Right atrium auricular region (tissue), 2 donors: ENCODE measurements around the gene TNRC6C. TPM values are rescaled to one million over a fixed set of nuclear protein-coding genes. Genes with fewer than 3 reads are reported as not detected.
"Not testable (repeated sequence)": the region's sequence is repeated elsewhere in the genome, so short reads cannot be mapped to it uniquely, and the experiment has no call there.

Source experiments
- DNase-seq: peaks from one replicate; pipeline ENCODE4 v3.0.0-alpha.2; 2019; ENCODE audit warnings: low spot score
- H3K27ac ChIP-seq, 2 donors: fragments of 200-600 bp; sonication (generic); 1 replicate in 1 of 2; 2 replicates in 1 of 2; pipeline ENCODE4 v1.5.1; 2016 to 2019
- H3K27me3 ChIP-seq, 2 donors: fragments of 200-600 bp; sonication (generic); one replicate each; pipeline versions ENCODE4 v1.5.1 to v1.6.0; 2017 to 2019
- H3K36me3 ChIP-seq: fragments of 200-600 bp; sonication (generic); one replicate; pipeline ENCODE4 v1.5.1; 2016
- H3K4me1 ChIP-seq, 2 donors: fragments of 200-600 bp; sonication (generic); one replicate each; pipeline versions ENCODE4 v1.5.1 to v1.6.0; 2017 to 2019
- H3K4me3 ChIP-seq, 2 donors: fragments of 200-600 bp; sonication (generic); 1 replicate in 1 of 2; 2 replicates in 1 of 2; pipeline ENCODE4 v1.5.1; 2017 to 2019; ENCODE audit warnings: mild to moderate bottlenecking in 1 of 2, moderate library complexity in 1 of 2
- H3K9me3 ChIP-seq, 2 donors: fragments of 200-600 bp; sonication (generic); one replicate each; pipeline ENCODE4 v1.5.1; 2019
- CTCF ChIP-seq, 2 donors: fragments of 200-600 bp; sonication (generic); IDR thresholded peaks; one replicate each; pipeline ENCODE4 v1.5.1; 2019; ENCODE audit warnings: antibody characterized with exemption in 2 of 2
- total RNA-seq, 2 donors: library from RNA; depleted of rRNA; stranded (reverse); fragments of >200 nt; gene quantifications; one replicate each; pipeline ENCODE4 v1.1.0, GENCODE V29; 2016

Gene TNRC6C
- total RNA-seq, 2 donors from 2014 or later, result 8.7 to 13.0 TPM

GRCh38 chr17:77929180-77929564, 29.3 kb upstream of the TNRC6C start:
- no peak overlapping the region for H3K4me3 ChIP-seq
- DNase-seq, result no peak
- no peak overlapping the region for H3K27ac ChIP-seq
- H3K9me3 ChIP-seq, result no peaks in the 10 kb centered on the region
- H3K4me1 ChIP-seq, result peaks cover 0 to 8% of the 10 kb centered on the region in 2 donors
- no peaks in the 10 kb centered on the region for H3K36me3 ChIP-seq
- TF ChIP-seq CTCF (IDR thresholded peaks at IDR 0.05), result no peak
- no peaks in the 10 kb centered on the region for H3K27me3 ChIP-seq

GRCh38 chr17:77929871-77930436, 28.5 kb upstream of the TNRC6C start:
- TF ChIP-seq CTCF (IDR thresholded peaks at IDR 0.05), result no peak
- DNase-seq, result no peak
- H3K27ac ChIP-seq, result no peak overlapping the region
- no peak overlapping the region for H3K4me3 ChIP-seq
- H3K27me3 ChIP-seq, result no peaks in the 10 kb centered on the region
- no peaks in the 10 kb centered on the region for H3K9me3 ChIP-seq
- peaks cover 0 to 3% of the 10 kb centered on the region in 2 donors for H3K4me1 ChIP-seq
- H3K36me3 ChIP-seq, result no peaks in the 10 kb centered on the region

DNA sequence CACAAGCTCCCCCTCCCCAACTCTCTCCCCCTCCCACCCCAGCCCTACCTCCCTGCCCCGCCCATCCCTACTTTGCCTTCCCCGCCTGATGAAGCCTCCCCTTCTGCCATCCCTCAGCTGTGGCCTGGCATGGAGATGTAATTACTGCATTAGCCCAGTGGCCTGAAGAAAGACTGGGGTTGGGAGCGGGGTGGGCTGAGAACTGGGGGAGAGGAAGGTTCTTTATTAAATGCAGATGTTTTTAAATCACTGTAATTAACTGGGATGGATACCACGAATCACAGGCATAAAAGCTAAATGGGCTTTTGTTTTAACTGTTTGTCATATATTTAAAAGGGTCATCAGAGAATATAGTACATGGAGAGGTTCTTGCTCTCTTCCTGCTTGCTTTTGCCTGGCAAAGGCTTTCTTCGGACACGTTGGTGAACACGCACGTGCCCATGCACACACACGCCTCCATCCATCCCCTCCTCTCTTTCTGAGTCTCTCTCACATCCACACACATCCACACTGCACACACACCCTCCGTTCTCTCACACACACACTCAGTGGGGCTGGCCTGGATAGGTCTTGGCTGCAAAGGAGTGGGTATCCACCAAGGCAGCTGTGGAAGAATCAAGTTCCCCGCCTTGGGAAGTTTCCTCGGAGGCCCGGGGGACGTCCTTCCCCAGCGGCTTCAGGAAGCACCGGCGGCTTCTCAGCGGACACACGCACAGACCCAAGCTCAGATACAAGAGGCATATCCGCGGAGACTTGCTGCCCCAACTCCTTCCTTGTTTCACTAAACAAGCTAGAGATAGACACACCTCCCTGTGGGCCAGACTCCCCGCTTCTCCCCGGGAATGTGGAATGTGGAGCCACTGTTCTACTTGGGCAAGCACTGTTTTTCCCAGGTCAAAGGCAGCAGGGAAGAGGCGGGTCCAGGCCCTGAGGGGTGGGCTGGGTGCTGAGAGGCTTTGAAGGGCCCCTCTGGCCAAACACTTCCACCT, 27.4 kb upstream of the TNRC6C start:
- DNase-seq, result no peak
- H3K9me3 ChIP-seq, result no peaks in the 10 kb centered on the region

DNA sequence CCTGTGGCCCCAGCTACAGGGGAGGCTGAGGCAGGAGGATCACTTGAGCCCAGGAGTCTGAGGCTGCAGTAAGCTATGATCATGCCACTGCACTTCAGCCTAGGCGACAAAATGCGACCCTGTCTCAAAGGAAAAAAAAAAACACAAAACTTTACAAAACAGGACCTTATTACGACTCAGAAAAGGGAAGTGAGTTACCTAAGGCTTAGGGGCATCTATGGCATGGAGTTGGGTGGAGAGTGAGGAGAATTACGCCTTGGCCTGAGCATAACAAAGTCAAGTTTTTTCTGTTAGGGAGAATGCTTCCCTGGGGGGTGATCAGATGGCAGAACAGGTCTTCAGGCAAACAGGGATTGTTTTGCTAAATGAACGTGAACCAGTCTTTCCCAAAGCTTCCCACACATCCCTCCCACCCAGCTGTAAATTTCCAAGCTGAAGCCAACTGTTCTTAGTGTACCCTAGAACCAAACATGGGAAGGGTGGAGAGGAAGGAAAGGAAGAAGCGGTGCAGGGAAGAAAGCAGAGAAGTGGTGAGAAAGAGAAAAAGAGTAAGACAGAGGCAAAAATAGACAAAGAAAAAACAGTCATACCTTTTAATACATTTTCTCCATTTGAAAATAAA, 24.6 kb upstream of the TNRC6C start:
- H3K27me3 ChIP-seq, result no peaks in the 10 kb centered on the region
- no peak overlapping the region for H3K4me3 ChIP-seq
- no peaks in the 10 kb centered on the region for H3K9me3 ChIP-seq
- no peak for DNase-seq
- H3K4me1 ChIP-seq, result no peaks in the 10 kb centered on the region
- TF ChIP-seq CTCF (IDR thresholded peaks at IDR 0.05), result no peak
- no peak overlapping the region for H3K27ac ChIP-seq
- no peaks in the 10 kb centered on the region for H3K36me3 ChIP-seq

More for the DNA sequence above, 27.4 kb upstream of the TNRC6C start:
- no peak for TF ChIP-seq CTCF (IDR thresholded peaks at IDR 0.05)
- H3K4me3 ChIP-seq, result no peak overlapping the region
- H3K27me3 ChIP-seq, result no peaks in the 10 kb centered on the region
- no peaks in the 10 kb centered on the region for H3K4me1 ChIP-seq
- H3K36me3 ChIP-seq, result no peaks in the 10 kb centered on the region
- H3K27ac ChIP-seq, result no peak overlapping the region

- H3K27ac ChIP-seq, result no peak overlapping the region
- H3K36me3 ChIP-seq, result no peaks in the 10 kb centered on the region
- no peak overlapping the region for H3K4me3 ChIP-seq
- H3K9me3 ChIP-seq, result no peaks in the 10 kb centered on the region
- no peak for TF ChIP-seq CTCF (IDR thresholded peaks at IDR 0.05)
- no peaks in the 10 kb centered on the region for H3K4me1 ChIP-seq
- no peak for DNase-seq
- H3K27me3 ChIP-seq, result no peaks in the 10 kb centered on the region
Observed at GRCh38 chr17:77935121-77935571, 23.4 kb upstream of the TNRC6C start.

- not testable (repeated sequence) for H3K9me3 ChIP-seq, H3K4me1 ChIP-seq, H3K4me3 ChIP-seq, H3K27me3 ChIP-seq, DNase-seq, H3K27ac ChIP-seq, H3K36me3 ChIP-seq
Observed at GRCh38 chr17:77935744-77936143, 22.8 kb upstream of the TNRC6C start.
